HepG2 (cell line): ENCODE measurements around the gene DCDC2. TPM values are rescaled to one million over a fixed set of nuclear protein-coding genes. Genes with fewer than 3 reads are reported as not detected.

Experiments used
- ATAC-seq: fragments of 200-7000 bp; cut with Tn5 transposase; 3 replicates; pipeline ENCODE4 v1.9.1; 2020; ENCODE audit warnings: mild to moderate bottlenecking, moderate library complexity
- BruUV-seq: library from RNA; stranded (reverse); fragments of 400-500 nt; replicated peaks from 2 replicates; lab custom pipeline; 2021; lab: Mats Ljungman, UMichigan
- CTCF ChIA-PET: fragments of 300-600 bp; formaldehyde crosslinking; extraction: SDS; loops from one replicate; lab custom pipeline; 2021; ENCODE audit warnings: low total read pairs, inconsistent platforms, low intra/inter-chr PET ratio; lab: Yijun Ruan, JAX
- POLR2A ChIA-PET: fragments of 350-600 bp; sonication (Branson Sonifier 250); formaldehyde crosslinking; loops from one replicate; lab custom pipeline; 2020; ENCODE audit warnings: antibody characterized with exemption, inconsistent platforms; lab: Yijun Ruan, JAX
- DNase-seq: peaks from one replicate; pipeline ENCODE4 v3.0.0-alpha.2; 2015; ENCODE audit warnings: low spot score
- FAIRE-seq: peaks from 3 replicates; lab custom pipeline; 2011; peaks lifted over from hg19 to GRCh38; lab: Jason Lieb, UNC
- H2AFZ ChIP-seq: one replicate; pipeline ENCODE4 v1.6.1; 2011; ENCODE audit warnings: low read length, inconsistent platforms
- H3K27ac ChIP-seq: fragments of 300-600 bp; 3 replicates; pipeline ENCODE4 v1.8.0; 2011; ENCODE audit warnings: mixed run types, mild to moderate bottlenecking, mixed read lengths, low read length, inconsistent platforms; ENCODE audit not compliant: insufficient read depth; ENCODE audit errors: extremely low read length
- H3K27me3 ChIP-seq, 2 experiments: fragments of 200-600 bp in 1 of 2; 2 replicates in 1 of 2; 3 replicates in 1 of 2; pipeline versions ENCODE4 v1.6.0 to v1.8.0; 2011; ENCODE audit warnings: low read length in 2 of 2, mild to moderate bottlenecking in 2 of 2, moderate library complexity in 2 of 2, inconsistent platforms in 1 of 2; ENCODE audit not compliant: insufficient read depth in 2 of 2, control insufficient read depth in 1 of 2
- H3K36me3 ChIP-seq, 2 experiments: fragments of 200-600 bp in 1 of 2; replicated peaks in 1 of 2; 2 replicates in 1 of 2; 3 replicates in 1 of 2; pipeline versions ENCODE4 v1.5.1 to v1.8.0; 2011; ENCODE audit warnings: low read length in 2 of 2, inconsistent platforms in 1 of 2; ENCODE audit not compliant: insufficient read depth in 2 of 2, control insufficient read depth in 1 of 2
- H3K4me1 ChIP-seq: 2 replicates; pipeline ENCODE4 v1.5.1; 2012; ENCODE audit warnings: low read length, inconsistent platforms; ENCODE audit not compliant: insufficient read depth
- H3K4me2 ChIP-seq: 2 replicates; pipeline ENCODE4 v1.6.0; 2011; ENCODE audit warnings: low read depth, low read length, inconsistent platforms
- H3K4me3 ChIP-seq, 3 experiments: fragments of 200-600 bp in 1 of 3; sonication (generic), shearing (Covaris generic) in 1 of 3; replicated peaks in 1 of 3; 2 replicates each; pipeline ENCODE4 v1.5.1; 2011 to 2016; ENCODE audit warnings: low read length in 3 of 3, inconsistent platforms in 2 of 3, low read depth in 2 of 3, mild to moderate bottlenecking in 2 of 3, control low read depth in 1 of 3, mixed read lengths in 1 of 3; ENCODE audit not compliant: insufficient read depth in 1 of 3
- H3K79me2 ChIP-seq: one replicate; pipeline ENCODE4 v1.6.1; 2011; ENCODE audit warnings: low read length, inconsistent platforms; ENCODE audit not compliant: insufficient read depth
- H3K9ac ChIP-seq: 2 replicates; pipeline ENCODE4 v1.6.0; 2011; ENCODE audit warnings: mild to moderate bottlenecking, low read depth, low read length, inconsistent platforms; ENCODE audit not compliant: insufficient read depth
- H3K9me3 ChIP-seq: 2 replicates; pipeline ENCODE4 v1.5.1; 2012; ENCODE audit warnings: mild to moderate bottlenecking, low read length
- H4K20me1 ChIP-seq: 2 replicates; pipeline ENCODE4 v1.6.0; 2011; ENCODE audit warnings: inconsistent platforms, mild to moderate bottlenecking, low read length, moderate library complexity; ENCODE audit not compliant: insufficient read depth
- CTCF ChIP-seq: sonication (generic); formaldehyde crosslinking; IDR thresholded peaks from 2 replicates; pipeline ENCODE4 v1.5.0; 2020; ENCODE audit warnings: mild to moderate bottlenecking, missing genetic modification reagents, moderate library complexity
- KDM6A ChIP-seq: IDR thresholded peaks from 2 replicates; pipeline ENCODE4 v1.6.1; 2016; ENCODE audit warnings: low read depth
- MIXL1 ChIP-seq: IDR thresholded peaks from 2 replicates; pipeline ENCODE4 v1.6.1; 2016
- SMC3 ChIP-seq: IDR thresholded peaks from 2 replicates; pipeline ENCODE4 v1.6.1; 2011; ENCODE audit warnings: low read length, improper control_type of control experiment
- STAG1 ChIP-seq: sonication (generic); formaldehyde crosslinking; IDR thresholded peaks from 2 replicates; pipeline ENCODE4 v1.4.0; 2020; ENCODE audit warnings: missing genetic modification reagents
- ZKSCAN5 ChIP-seq: sonication (generic); formaldehyde crosslinking; IDR thresholded peaks from 2 replicates; pipeline ENCODE4 v1.5.1; 2020; ENCODE audit warnings: mild to moderate bottlenecking, missing genetic modification reagents
- ZNF10 ChIP-seq: sonication (generic); formaldehyde crosslinking; IDR thresholded peaks from 2 replicates; pipeline ENCODE4 v1.4.0; 2020; ENCODE audit warnings: mild to moderate bottlenecking, low read depth, missing genetic modification reagents, borderline replicate concordance
- ZNF362 ChIP-seq: sonication (generic); formaldehyde crosslinking; IDR thresholded peaks from 2 replicates; pipeline ENCODE4 v1.4.0; 2020; ENCODE audit warnings: missing genetic modification reagents, mild to moderate bottlenecking, borderline replicate concordance
- WGBS: methylation state at CpG from one replicate; pipeline ENCODE4 v1.1.6; 2017; ENCODE audit warnings: low lambda C conversion rate; 5-methylcytosine and 5-hydroxymethylcytosine counted together
- in situ Hi-C: cut with HindIII; loops from 2 replicates; pipeline ENCODE4 v1.10.0; 2017; ENCODE audit warnings: low pct_unique_long_range_greater_than_20kb; ENCODE audit not compliant: extremely low pct_ligation_motif_present
- intact Hi-C: fragments of 100-400 bp; cut with micrococcal nuclease; formaldehyde crosslinking; loops from one replicate; pipeline ENCODE4 v1.10.0; 2022; ENCODE audit not compliant: unreplicated experiment
- polyA plus RNA-seq, 8 experiments: library from polyadenylated mRNA; depleted of rRNA in 3 of 8; stranded (reverse) in 7 of 8; unstranded in 1 of 8; fragments of >200 nt; fragmentation: Illumina TruSeq in 4 of 8; extraction: Trizol in 4 of 8; gene quantifications; 2 replicates each; pipeline versions ENCODE4 v1.2.1 to v1.2.3, GENCODE V29; 2011 to 2016; ENCODE audit warnings: low read depth in 4 of 8, missing spikeins in 1 of 8, mixed read lengths in 1 of 8; ENCODE audit not compliant: insufficient read depth in 1 of 8
- total RNA-seq, 5 experiments: library from RNA; depleted of rRNA; stranded (reverse); fragments of >200 nt; fragmentation: Illumina TruSeq; extraction: Trizol; gene quantifications; 2 replicates each; pipeline ENCODE4 v1.2.3, GENCODE V29; 2016; ENCODE audit warnings: low read depth in 1 of 5

The DCDC2 gene
- total and polyA plus RNA-seq, 2 of the 13 experiments (the other 11 are each of a cell fraction or from before 2014, with no cell fraction given): 9.0 to 36.2 TPM

GRCh38 chr6:24274441-24275083, 83.3 kb downstream of the DCDC2 start:
- no peaks in the 10 kb centered on the region for H3K27me3 ChIP-seq
- no peak overlapping the region for H3K9ac ChIP-seq
- no peak for FAIRE-seq
- in situ Hi-C loops: loop anchor here (5.0 kb wide), 1 partner anchor 207 kb away; no protein-coding TSS in a partner anchor
- H3K27ac ChIP-seq: no peak overlapping the region
- H3K4me2 ChIP-seq: no peak overlapping the region
- POLR2A ChIA-PET: no interaction called here
- no peaks in the 10 kb centered on the region for H3K9me3 ChIP-seq
- H3K4me1 ChIP-seq: no peaks in the 10 kb centered on the region
- intact Hi-C loops: loop anchor here (1.0 kb wide), 2 partner anchors 69 to 210 kb away; no protein-coding TSS in a partner anchor
- no peaks in the 10 kb centered on the region for H4K20me1 ChIP-seq
- no TSS peak for BruUV-seq
- peaks cover 34 to 56% of the 10 kb centered on the region in 2 experiments for H3K36me3 ChIP-seq
- no peak overlapping the region for H2AFZ ChIP-seq
- no peaks in the 10 kb centered on the region for H3K79me2 ChIP-seq
- WGBS: 32% methylated on average over 1 of the region's 1 CpG
- H3K4me3 ChIP-seq: no peak overlapping the region
- CTCF ChIA-PET: interaction anchor here (2.9 kb wide), 1 partner anchor 210 kb away, joined by 25 read pairs; no protein-coding TSS in a partner anchor
- TF ChIP-seq ZNF362 (CRISPR knock-in tag) (peak; percentile 62; the same call in 1 of the 2 replicates), SMC3 (peak; percentile 76), MIXL1 (CRISPR knock-in tag) (no peak), ZNF10 (CRISPR knock-in tag) (no peak), STAG1 (peak; percentile 61), ZKSCAN5 (CRISPR knock-in tag) (no peak), CTCF (peak; percentile 51), KDM6A (no peak)
- no peak for ATAC-seq
- DNase-seq: no peak
